Smooth muscle cell (in vitro differentiated cells): Measurements from ENCODE around the gene PRR9. TPM values are rescaled to one million over a fixed set of nuclear protein-coding genes. Genes with fewer than 3 reads are reported as not detected.

Experiments used
- DNase-seq: peaks from one replicate; lab custom pipeline; 2025; ENCODE audit not compliant: unreplicated experiment; lab: John Stamatoyannopoulos, UW
- H2AFZ ChIP-seq: fragments of 200-600 bp; sonication (generic); 2 replicates; pipeline ENCODE4 v1.6.0; 2016; ENCODE audit warnings: antibody characterized with exemption, low read depth, mild to moderate bottlenecking
- H3F3A ChIP-seq: fragments of 200-600 bp; sonication (generic); 2 replicates; pipeline ENCODE4 v1.6.0; 2017; ENCODE audit warnings: antibody characterized with exemption, low read depth
- H3K27ac ChIP-seq: fragments of 200-600 bp; sonication (generic); 2 replicates; pipeline ENCODE4 v1.5.1; 2016; ENCODE audit warnings: low read depth, mild to moderate bottlenecking
- H3K27me3 ChIP-seq: fragments of 200-600 bp; sonication (generic); 2 replicates; pipeline ENCODE4 v1.6.1; 2016; ENCODE audit warnings: low read depth, mild to moderate bottlenecking
- H3K36me3 ChIP-seq: fragments of 200-600 bp; sonication (generic); 2 replicates; pipeline ENCODE4 v1.5.1; 2016; ENCODE audit warnings: low read depth
- H3K4me1 ChIP-seq: fragments of 200-600 bp; sonication (generic); 2 replicates; pipeline ENCODE4 v1.5.1; 2016; ENCODE audit warnings: low read depth
- H3K4me2 ChIP-seq: fragments of 200-600 bp; sonication (generic); 2 replicates; pipeline ENCODE4 v1.6.0; 2016; ENCODE audit warnings: mild to moderate bottlenecking
- H3K4me3 ChIP-seq: fragments of 200-600 bp; sonication (generic); 2 replicates; pipeline ENCODE4 v1.5.1; 2016; ENCODE audit warnings: mild to moderate bottlenecking
- H3K79me2 ChIP-seq: fragments of 200-600 bp; sonication (generic); 2 replicates; pipeline ENCODE4 v1.6.0; 2016; ENCODE audit warnings: low read depth, mild to moderate bottlenecking
- H3K9ac ChIP-seq: fragments of 200-600 bp; sonication (generic); 2 replicates; pipeline ENCODE4 v1.6.0; 2016; ENCODE audit warnings: low read depth
- H3K9me3 ChIP-seq: fragments of 200-600 bp; sonication (generic); replicated peaks from 2 replicates; pipeline ENCODE4 v1.5.1; 2016; ENCODE audit warnings: low read depth
- H4K20me1 ChIP-seq: fragments of 200-600 bp; sonication (generic); 2 replicates; pipeline ENCODE4 v1.6.0; 2016; ENCODE audit warnings: low read depth
- WGBS: methylation state at CpG from one replicate; pipeline ENCODE4 v1.1.7; 2016; ENCODE audit warnings: low lambda C conversion rate; 5-methylcytosine and 5-hydroxymethylcytosine counted together
- polyA plus RNA-seq: library from polyadenylated mRNA; unstranded; fragments of >200 nt; fragmentation: Nextera tagmentation; extraction: Ambion mirVana; gene quantifications from 2 replicates; pipeline ENCODE4 v1.2.1, GENCODE V29; 2016
- total RNA-seq: library from RNA; depleted of rRNA; stranded (reverse); fragments of >200 nt; gene quantifications from 2 replicates; pipeline ENCODE4 v1.2.3, GENCODE V29; 2014
- TF ChIP-seq, protein P1 (sequence below): fragments of 200-600 bp; sonication (generic); IDR thresholded peaks from 2 replicates; pipeline ENCODE4 v1.5.1; 2017; ENCODE audit warnings: borderline replicate concordance, mild to moderate bottlenecking, antibody characterized with exemption; ENCODE audit not compliant: insufficient read depth, poor library complexity, severe bottlenecking

PRR9 gene
- total and polyA plus RNA-seq, 2 experiments from 2014 or later: 3.0 to 9.0 TPM

DNA sequence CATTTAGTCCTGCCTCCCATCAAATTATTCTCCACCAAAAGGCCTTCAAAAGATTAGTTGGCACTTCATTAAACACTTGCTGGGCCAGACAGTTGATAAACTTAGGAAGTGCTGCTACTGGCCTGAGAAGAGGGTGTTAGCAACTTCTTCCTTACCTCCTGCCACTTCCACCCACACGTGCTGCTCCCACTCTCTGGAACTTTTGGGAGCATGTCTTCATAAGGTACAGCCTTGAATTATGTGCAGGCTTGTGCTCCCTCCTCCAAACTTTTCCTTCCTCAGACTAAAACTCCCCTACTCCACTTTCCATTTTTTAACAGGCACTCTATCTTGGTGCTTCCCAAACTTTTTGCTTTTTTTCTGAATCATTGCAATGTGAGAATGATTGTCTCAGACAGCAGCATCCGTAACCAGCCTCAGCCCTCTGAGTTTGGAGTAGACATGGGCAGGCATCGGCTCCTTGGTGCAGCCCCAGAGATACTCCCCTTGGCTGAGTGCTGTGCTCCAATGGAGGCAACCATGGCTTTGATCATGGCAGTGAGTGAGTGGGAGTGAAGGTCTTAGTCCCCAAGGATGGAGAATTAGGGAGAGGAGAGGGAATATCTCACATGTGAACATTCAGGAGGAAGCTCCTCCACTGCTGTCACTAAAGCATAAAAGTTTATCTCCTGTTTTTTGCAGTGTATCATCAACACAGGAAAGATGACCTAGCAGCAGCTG lies 22.9 kb upstream of the PRR9 start:
- Histone ChIP-seq H2AFZ (no peak overlapping the region), H3K27me3 (no peaks in the 10 kb centered on the region), H3K4me1 (no peaks in the 10 kb centered on the region), H4K20me1 (no peaks in the 10 kb centered on the region), H3K36me3 (no peaks in the 10 kb centered on the region), H3K27ac (no peak overlapping the region), H3K9ac (no peak overlapping the region), H3K4me2 (no peak overlapping the region), H3K79me2 (no peaks in the 10 kb centered on the region), H3K9me3 (no peaks in the 10 kb centered on the region), H3F3A (no peaks in the 10 kb centered on the region), H3K4me3 (no peak overlapping the region)
- TF ChIP-seq, protein P1, sequence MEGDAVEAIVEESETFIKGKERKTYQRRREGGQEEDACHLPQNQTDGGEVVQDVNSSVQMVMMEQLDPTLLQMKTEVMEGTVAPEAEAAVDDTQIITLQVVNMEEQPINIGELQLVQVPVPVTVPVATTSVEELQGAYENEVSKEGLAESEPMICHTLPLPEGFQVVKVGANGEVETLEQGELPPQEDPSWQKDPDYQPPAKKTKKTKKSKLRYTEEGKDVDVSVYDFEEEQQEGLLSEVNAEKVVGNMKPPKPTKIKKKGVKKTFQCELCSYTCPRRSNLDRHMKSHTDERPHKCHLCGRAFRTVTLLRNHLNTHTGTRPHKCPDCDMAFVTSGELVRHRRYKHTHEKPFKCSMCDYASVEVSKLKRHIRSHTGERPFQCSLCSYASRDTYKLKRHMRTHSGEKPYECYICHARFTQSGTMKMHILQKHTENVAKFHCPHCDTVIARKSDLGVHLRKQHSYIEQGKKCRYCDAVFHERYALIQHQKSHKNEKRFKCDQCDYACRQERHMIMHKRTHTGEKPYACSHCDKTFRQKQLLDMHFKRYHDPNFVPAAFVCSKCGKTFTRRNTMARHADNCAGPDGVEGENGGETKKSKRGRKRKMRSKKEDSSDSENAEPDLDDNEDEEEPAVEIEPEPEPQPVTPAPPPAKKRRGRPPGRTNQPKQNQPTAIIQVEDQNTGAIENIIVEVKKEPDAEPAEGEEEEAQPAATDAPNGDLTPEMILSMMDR: no peak
- no peak for DNase-seq
- 54% methylated on average over 3 of the region's 3 CpGs for WGBS

DNA sequence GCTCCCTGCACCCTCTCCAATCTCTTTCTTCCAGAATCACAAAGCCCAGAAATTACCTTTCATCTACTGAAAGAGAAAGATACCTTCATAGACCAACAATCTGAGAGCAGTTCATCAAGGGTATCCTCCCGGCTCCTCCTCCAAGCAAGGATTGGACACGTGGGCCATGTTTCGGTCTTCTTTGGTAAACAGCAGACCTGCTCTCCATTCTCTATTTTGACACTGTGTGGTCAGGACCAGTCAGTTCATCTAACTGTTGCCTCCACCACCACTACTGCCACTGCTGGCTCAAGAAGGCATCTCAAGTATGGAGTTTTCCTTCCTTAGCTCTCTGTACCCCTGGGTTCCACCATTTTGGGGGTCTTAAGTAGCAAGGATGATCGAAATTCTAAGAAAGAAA lies 22.2 kb upstream of the PRR9 start:
- no peak overlapping the region for H3K27ac ChIP-seq
- no peaks in the 10 kb centered on the region for H3K27me3 ChIP-seq
- no peak overlapping the region for H3K4me2 ChIP-seq
- no peaks in the 10 kb centered on the region for H3F3A ChIP-seq
- DNase-seq: no peak
- H3K9me3 ChIP-seq: no peaks in the 10 kb centered on the region
- H3K36me3 ChIP-seq: no peaks in the 10 kb centered on the region
- H3K79me2 ChIP-seq: no peaks in the 10 kb centered on the region
- no peak overlapping the region for H3K4me3 ChIP-seq
- H2AFZ ChIP-seq: no peak overlapping the region
- WGBS: 65% methylated on average over 4 of the region's 4 CpGs
- H3K9ac ChIP-seq: no peak overlapping the region
- no peaks in the 10 kb centered on the region for H3K4me1 ChIP-seq
- H4K20me1 ChIP-seq: no peaks in the 10 kb centered on the region
- TF ChIP-seq, protein P1: no peak

DNA sequence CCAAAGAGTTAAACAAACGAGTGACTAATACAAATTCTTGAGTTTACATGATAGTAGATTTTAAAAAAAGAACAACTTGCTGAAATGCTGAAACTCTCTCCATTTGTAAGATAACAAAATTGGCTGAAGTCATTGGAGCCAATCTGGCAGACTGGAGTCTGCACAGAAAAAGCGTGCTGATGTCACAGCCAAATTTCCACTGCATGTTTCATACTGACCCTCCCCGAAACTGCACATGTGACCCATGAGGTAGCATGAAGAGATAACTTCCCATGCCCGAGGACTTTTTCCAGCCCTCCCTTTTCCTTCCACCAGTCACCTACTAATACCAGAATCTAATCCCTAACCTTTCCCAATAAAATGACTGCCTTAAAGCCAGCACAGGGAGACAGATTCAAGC lies 15.4 kb upstream of the PRR9 start:
- Histone ChIP-seq H3K4me3 (no peak overlapping the region), H3K27ac (no peak overlapping the region), H3K4me1 (no peaks in the 10 kb centered on the region), H3K9me3 (no peaks in the 10 kb centered on the region), H4K20me1 (no peaks in the 10 kb centered on the region), H3F3A (no peaks in the 10 kb centered on the region), H3K36me3 (no peaks in the 10 kb centered on the region), H3K79me2 (no peaks in the 10 kb centered on the region), H2AFZ (no peak overlapping the region), H3K4me2 (no peak overlapping the region), H3K27me3 (no peaks in the 10 kb centered on the region), H3K9ac (no peak overlapping the region)
- DNase-seq: no peak
- WGBS: 49% methylated on average over 4 of the region's 4 CpGs
- TF ChIP-seq, protein P1: no peak

DNA sequence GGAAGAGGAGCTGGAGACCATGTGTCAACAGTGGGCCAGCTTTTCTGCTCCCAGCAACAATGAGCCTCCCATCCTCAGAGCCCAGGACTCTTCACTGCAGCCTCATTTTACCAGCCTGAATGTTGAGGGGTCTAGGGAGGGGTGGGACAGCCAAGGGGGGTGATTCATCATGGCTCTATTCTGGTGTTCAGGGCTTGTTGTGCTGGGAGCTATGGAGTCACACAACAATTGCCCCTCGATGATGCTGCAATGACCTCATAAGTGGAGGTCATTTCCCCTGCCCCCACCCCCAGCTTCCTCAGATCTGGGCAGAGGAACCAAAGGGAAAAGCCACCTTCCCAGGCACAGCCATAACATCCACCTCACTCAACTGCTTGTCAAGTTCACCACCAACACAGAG lies 14.3 kb upstream of the PRR9 start, which contains the start of gene LELP1:
TSS of gene LELP1 (plus strand) at position 301 of the 400 bp plus-strand sequence. CDS start 1,278 bp downstream, outside the sequence.
- no peak for DNase-seq
- H3K4me3 ChIP-seq: no peak within 1 kb of the TSS
- H3F3A ChIP-seq: no peaks in the 10 kb centered on the region
- H2AFZ ChIP-seq: no peak within 1 kb of the TSS
- 58% methylated on average over 1 of the region's 1 CpG for WGBS
- H3K27me3 ChIP-seq: no peaks in the 10 kb centered on the region
- H3K9ac ChIP-seq: no peak within 1 kb of the TSS
- no peak within 1 kb of the TSS for H3K4me2 ChIP-seq
- H3K27ac ChIP-seq: no peak within 1 kb of the TSS
- no peaks in the 10 kb centered on the region for H3K79me2 ChIP-seq
- no peaks in the 10 kb centered on the region for H3K9me3 ChIP-seq
- no peaks in the 10 kb centered on the region for H3K36me3 ChIP-seq
- no peaks in the 10 kb centered on the region for H4K20me1 ChIP-seq
- TF ChIP-seq, protein P1: no peak
- H3K4me1 ChIP-seq: no peaks in the 10 kb centered on the region
